Measurements from ENCODE around the gene ART5.
"Not testable (repeated sequence)": the region's sequence is repeated elsewhere in the genome, so short reads cannot be mapped to it uniquely, and the experiment has no call there.

The ART5 gene

DNA sequence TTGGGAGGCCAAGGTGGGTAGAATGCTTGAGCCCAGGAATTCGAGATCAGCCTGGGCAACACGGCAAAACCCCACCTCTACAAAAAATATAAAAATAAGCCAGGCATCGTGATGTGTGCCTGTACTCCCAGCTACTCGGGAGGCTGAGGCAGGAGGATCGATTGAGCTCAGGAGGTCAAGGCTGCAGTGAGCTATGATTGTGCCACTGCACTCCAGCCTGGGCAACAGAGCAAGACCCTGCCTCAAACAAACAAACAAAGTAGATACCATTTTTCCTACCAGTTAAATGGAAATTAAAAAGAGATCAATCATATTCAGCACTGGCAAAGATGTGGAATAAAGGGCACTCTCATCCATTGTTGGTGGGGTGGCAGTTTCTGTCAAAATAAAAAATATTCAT lies 15.5 kb upstream of the ART5 start:
- DNase-seq: not testable (repeated sequence)

DNA sequence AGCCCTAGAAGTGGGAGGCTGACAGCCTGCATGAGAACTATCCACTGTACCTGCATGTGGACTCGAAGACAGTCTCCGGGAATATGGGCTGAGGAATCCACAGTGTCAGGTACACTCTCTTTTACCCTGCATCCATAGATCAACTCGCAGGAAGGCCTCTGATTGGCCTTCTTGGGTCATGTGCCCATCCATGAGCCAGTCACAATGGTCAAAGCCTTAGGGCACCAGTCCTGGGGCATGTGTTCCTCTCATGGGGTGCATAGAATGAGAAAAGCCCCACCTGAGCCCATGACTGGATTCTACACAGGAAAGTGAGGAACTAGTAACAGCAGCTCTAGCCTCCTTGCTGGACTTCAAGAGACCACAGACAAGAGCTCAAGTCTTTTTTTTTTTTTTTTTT lies 13.8 kb upstream of the ART5 start:
- no peak for DNase-seq

DNA sequence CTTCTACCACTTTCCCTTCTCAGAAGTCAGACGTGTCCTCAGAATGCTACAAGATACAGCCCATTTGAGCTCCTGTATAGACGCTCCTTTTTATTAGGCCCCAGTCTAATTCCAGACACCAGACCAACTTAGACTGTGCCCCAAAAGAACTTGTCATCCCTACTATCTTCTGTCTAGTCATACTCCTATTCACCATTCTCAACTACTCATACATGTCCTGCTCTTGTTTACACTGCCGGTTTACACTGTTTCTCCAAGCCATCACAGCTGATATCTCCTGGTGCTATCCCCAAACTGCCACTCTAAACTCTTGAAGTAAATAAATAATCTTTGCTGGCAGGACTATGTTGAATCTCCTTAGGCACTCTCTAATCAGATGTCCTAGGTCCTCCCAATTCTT lies 10.7 kb upstream of the ART5 start:
- not testable (repeated sequence) for DNase-seq

DNA sequence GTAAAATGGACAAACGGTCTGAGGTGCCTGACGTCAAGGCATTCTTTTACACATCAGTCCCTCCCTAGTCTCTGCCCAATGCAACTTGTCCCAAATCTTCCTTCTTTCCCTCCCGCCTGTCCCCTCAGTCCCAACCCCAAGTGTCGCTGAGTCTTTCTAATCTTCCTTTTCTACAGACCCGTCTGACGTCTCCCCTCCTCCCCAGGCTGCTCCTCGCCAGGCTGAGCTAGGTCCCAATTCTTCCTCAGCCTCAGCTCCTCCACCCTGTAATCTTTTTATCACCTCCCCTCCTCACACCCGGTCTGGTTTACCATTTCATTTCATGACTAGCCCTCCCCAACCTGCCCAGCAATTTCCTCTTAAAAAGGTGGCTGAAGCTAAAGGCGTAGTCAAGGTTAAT lies 7.6 kb upstream of the ART5 start:
- not testable (repeated sequence) for DNase-seq

DNA sequence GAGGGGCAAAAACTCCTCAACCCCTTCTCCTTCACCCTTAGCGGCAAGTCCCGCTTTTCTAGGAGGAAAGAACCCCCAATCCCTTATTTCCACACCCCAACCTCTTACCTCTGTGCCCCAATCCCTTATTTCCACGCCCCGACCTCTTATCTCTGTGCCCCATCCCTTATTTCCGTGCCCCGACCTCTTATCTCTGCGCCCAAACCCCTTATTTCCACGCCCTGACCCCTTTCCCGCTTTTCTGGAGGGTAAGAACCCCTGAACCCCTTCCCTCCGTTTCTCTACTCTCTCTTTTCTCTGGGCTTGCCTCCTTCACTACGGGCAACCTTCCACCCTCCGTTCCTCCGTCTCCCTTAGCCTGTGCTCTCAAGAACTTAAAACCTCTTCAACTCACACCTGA lies 7.1 kb upstream of the ART5 start:
- DNase-seq: not testable (repeated sequence)

DNA sequence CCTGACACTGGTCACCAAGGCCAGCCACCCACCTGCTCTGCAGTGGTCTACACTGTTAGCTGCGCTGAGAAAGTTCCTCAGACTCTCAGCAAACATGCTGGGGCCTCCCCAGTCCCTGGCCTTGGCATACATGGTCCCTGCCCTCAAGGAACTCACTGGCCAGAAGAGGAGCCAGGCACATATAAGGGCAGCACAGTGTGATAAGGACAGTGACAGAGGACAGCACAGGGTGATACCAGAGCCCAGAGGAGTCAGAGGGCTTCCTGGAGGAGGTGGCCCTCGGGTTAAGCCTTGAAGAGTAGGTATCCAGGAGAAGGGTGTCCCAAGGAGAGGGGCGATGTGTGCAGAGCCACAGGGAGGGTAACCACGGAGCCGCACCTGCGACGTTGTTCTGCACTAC lies 3.8 kb upstream of the ART5 start:
- DNase-seq: no peak

DNA sequence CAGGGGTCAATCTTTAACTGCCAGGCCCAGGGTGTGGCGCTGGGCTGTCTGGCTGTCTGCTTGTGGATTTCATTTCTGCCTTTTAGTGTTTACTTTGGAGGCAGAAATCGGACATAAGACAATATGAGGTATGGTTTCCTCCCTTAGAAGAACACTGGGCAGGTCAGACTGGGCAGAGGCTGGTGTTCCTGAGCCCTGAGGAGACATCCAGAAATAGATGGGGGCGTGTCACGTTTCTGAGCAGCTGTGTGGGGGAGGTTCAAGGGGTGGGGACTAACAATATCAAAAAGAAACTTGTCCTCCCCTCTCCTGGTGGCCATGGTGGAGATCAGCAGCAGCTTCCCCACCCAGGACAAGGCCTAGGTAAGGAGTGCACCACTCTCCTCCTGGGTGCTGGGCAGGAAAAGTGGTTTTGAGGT lies 3.0 kb upstream of the ART5 start, which contains the start of gene ART1:
TSS of gene ART1 (plus strand) at position 312 of the 419 bp plus-strand sequence. CDS start 14,086 bp downstream, outside the sequence.
- DNase-seq: no peak

DNA sequence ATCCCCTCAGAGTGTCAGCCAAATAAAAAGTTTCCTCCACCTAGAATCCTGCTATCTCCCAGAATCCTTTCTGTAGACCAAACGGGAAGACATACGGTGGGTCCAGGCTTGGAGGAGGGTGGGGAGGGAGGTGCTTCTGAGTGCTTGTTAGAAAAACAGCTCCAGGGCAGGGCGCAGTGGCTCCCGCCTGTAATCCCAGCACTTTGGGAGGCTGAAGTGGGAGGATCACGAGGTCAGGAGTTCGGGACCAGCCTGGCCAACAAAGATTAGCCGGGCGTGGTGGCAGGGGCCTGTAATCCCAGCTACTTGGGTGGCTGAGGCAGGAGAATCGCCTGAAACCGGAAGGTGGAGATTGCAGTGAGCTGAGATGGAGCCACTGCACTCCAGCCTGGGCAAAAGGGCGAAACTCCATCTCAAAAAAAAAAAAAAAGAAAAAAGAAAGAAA lies 1.3 kb upstream of the ART5 start:
- DNase-seq: not testable (repeated sequence)

DNA sequence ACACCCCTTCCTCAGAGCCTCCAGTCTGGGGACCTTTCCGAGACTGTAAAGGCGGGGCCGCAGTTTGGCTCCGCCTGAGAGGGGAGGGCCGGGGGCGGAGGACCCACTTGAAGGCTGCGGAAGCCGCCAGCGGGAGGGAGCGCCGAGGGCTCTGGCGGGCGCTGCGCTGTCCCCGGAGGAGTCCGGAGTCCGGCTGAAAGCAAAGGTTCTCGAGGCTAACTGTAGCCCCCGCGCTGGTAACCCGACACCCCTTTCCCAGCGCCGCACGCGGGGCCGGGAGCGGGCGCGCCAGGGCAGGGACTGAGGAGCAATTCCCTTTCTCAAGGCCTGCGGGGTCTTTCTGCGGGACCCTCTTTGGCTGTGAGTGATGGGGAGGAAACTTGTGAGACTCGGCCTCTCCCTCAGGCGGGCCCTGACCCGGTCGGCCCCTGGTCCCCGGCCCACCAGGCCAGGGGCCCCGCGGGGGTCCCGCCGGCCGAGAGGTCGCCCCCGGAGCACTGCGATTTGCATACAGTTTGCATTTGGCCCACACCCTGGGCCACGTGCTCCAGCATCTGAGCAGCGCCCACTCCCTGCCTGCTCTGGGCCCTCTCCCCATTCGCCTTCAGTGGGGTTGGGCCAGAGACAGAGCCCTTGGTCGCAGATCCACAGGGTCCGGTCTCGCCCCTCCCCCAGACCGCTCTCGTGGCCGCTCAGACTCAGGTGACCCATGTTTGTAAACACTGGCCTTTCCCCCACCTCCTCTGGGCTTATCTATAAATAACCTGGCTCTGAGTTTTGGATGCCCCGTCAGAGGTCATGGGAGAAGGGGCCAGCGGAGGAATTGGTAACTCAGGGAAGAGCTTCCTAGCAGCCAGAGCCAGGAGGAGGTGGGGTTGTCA lies 519 bp upstream of the ART5 start:
- DNase-seq: peak; percentile 53

DNA sequence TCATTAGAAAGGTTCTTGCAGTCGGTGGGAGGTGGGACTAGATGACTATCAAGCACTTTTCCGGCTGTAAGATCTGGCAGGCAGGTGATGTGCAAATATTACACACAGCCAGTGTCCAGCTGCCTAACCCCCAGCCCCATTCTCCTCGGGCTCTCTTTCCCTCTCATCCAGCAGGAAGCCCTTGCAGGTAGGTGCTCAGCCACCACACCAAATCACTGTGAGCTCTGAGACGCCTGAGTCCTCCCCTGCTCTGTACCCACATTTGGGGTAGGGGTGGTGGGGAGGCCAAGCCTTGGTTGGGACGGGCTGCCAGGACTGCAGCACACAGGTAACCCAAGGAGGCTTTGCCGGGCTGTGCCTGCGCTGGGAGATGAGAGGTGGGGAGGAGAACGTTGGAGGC lies 601 bp downstream of the ART5 start:
- no peak for DNase-seq

DNA sequence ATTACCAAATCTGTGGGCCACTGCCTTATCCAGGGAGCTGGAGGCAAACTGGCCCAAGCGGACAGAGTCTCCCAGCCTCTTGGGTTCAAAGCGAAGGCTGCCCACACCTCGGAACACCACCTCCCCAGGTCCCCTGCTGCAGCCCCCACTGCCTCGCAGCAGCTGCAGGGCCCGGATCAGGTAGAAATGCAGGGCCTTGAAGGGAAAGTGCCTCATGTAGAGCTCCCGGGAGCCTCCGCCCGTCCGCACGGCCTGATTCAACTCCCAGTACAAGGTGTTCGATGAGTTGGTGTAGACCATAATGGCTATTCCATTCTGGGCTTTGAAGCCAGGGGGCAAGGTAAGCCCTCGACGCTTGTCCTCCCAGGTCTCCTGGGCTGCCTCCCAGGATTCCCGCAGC lies 2.0 kb downstream of the ART5 start:
- DNase-seq: no peak

DNA sequence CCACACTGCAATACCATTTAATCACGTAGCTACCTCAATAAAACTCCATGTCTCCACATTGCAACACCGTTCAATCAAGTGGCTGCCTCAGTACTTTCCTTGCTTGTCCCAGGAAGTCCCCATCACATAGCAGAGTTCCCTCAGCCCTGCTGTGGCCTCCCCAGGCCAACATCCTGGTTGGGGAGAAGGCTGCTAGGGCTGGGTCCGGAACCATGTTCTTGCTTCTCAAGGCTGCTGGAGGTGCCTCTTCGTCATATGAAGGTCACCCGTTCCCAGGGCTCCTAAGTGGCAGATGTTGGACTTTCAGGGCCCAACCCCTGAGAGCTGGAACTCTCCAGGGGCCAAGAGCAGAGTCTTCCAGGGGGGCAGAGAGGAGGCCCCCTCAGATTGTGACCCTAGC lies 3.3 kb downstream of the ART5 start:
- DNase-seq: no peak

DNA sequence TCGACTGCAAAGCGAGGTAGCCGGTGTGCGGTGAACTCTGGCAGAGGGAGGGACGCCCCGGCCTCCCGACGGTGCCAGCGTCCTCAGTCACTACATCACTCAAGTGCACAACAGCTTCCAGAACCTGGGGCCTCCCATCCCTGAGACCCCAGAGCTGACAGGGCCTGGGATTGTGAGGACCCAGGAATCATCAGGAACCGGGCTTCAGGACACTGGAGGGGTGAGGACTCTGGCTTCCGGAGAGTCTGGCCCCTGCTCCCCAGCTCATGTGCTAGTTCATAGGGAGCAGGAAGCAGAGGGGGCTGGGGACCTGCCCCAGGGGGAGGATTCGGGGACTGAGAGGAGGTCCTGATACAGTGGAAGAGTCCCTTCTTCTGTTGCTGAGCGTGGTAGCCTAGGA lies 4.6 kb downstream of the ART5 start:
- DNase-seq: no peak

DNA sequence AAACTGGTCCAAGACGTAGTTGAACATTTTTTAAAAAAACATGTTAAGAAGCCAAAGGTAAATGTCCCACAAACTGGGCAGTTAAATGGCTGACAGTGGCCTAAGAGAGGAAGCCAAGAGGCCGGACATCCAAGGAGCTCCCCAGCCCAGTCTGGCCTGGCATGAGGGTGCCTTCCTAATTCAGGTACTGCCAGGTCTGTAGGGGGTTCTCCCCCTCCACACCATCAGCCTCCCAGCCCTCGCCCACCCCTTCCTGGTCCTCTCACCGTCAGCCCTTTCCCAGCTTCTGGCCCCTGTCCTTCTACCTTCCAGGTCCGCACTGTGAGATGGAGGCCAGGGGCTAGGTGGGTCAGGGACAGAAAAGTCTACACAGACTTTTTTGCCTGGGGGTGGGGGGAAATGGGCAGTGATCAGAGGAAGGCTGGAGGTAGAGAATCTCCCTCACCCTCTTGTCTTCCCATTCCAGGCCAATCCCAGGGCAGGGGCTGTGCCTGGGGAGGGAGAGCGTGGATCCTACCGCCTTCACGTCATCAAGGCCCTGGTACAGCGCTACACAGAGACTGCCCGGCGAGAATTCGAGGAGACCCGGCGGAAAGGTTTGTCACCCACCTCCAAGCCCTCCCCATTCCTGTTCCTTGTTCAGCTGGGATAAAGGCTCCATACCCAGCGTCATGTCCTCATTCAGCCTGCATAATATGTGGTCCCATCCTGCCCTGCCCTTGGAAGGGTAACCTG lies 6.0 kb downstream of the ART5 start:
- no peak for DNase-seq

DNA sequence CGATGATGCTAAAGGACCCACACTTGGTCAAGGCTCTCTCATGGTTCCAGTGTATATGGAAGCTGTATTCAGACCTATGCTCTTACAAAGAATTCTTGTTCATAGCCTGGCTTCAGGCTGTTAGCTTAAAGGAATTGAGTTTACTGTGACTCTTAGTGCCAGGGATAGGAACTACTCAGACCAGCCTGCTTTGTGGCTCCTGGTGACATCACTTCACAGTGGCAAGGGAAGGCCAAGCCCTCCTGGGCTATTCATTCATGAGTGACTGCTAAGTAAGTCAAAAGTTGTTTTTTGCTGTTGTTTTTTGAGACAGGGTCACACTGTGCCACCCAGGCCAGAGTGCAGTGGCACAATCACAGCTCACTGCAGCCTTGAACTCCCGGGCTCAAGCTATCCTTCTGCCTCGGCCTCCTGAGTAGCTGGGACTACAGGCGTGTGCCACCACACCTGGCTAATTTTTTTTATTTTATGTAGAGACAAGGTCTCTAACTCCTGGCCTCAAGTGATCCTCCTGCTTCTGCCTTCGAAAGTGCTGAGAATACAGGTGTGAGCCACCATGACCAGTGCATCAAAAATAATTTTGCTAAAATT lies 9.6 kb downstream of the ART5 start:
- DNase-seq: no peak

DNA sequence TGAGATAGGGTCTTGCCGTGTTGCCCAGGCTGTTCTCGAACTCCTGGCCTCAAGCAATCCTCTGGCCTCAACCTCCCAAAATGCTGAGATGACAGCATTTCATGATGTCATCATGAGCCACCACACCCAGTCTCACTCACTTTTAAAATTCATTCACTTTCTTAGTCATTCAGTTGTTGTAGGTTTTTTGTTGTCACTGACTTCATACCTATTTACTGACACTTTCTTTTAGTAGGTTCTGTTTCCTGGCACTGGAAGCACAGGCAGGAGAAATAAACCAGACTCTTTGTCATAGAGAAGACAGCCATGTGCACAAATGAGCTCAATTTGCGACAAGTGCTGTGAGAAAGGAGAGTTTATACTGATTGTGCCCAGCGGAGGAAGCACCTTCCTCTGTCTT lies 10.5 kb downstream of the ART5 start:
- no peak for DNase-seq

DNA sequence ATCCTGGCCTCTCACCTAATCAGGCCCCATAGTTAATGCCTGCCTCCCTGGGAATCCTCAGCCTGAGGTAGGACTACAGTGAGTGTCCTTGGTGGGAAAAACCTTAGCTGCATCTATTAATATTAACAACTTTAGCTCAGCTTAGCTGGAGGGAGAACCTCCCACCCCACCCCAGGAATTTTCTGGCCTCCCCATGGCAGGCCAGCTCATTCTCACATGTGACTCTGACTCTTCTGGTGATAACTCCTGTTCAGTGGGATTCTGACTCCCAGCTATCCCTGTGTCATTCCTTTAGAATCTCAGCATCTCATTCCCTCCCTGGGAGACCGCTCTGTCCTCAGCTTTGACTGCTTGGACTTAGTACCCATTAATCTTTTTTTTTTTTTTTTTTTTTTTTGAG lies 14.5 kb downstream of the ART5 start:
- DNase-seq: no peak

DNA sequence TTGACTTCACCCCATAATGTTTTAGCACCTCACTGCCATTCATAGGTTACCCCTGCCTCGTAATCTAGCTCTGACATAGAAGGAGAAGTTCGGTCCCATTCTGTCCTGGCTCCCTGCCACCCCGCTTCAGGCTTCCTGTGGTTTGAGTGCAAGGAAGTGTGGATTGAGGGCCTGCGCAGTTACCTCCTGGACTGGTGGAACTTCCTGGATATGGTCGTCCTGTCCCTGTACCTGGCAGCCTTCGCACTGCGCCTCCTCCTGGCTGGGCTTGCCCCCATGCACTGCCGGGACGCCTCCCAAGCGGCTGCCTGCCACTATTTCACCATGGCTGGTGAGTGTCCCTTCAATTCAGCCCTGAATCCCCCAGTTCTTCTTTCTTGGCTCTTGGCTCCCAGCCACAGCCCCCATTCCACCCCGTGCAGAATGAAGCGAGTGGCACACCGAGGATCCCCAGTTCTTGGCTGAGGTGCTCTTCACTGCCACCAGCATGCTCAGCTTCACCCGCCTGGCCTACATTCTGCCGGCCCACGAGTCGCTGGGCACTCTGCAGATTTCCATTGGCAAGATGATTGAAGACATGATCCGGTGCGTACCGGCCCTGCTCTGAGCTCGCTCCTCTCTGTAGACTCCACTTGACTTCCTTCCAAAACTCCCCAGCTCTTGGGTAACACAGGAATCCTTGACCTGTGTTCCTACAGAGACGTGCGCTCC lies 15.4 kb downstream of the ART5 start:
- no peak for DNase-seq

DNA sequence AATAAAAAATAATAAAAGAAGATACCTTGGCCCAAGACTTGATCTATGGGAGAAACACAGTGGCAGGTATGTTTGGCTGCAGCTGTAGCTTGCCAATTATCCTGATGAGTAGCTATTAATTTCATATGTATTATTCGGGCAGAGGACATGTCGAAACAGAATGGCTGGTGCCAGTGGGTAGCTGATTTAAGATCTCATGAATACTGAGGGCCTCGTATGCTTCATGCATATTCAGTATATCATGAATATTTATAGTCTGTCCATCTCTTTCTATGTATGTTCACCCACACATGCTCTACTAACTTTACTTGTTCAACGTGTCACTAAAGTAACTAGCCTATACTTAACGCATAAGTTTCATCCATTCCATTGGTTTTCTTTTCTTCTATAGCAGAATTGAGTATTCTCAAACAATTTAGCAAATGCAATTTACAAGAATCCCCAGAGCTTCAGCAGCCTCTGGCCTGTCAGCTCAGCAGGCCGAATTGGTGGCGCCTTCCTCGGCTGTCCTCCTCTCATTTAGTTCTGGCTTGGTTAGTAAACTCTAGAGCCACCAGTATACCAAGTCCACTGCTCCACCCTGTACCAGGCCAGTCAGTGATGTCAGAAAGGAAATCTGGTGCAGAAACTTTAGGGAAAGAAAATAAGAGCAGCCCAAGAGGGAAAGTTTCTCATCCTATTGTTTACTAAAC lies 17.9 kb downstream of the ART5 start:
- DNase-seq: no peak

DNA sequence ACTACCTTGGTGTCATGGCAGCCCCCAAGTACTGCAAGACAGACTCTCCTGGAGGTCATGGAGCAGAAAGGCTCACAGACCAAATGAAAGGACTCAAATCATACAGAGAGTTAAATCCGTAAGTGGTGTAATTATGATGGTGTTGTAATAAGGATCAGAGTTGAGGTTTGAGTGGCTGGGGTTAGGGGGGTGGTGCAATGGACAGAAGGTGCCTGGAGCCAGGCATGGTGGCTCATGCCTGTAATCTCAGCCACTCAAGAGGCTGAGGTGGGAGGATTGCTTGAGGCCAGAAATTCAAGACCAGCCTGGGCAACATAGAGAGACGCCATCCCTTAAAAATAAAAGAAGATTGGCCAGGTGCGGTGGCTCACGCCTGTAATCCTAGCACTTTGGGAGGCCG lies 18.7 kb downstream of the ART5 start:
- no peak for DNase-seq

DNA sequence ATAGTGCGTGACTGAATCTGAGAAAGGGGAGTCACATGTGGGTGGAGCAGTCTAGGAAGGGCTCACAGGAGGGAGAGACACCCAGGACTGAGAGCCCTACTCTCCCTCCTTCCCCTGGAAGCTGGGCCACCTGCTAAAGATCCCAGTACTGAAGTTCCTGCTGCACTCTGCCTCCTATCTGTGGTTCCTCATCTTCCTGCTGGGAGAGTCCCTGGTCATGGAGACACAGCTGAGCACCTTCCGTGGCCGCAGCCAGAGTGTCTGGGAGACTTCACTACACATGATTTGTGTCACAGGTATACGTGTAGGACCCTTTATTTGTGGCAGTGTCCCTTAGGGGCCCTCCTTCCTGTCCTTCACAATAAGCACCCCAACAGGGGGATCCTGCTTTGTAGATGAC lies 19.3 kb downstream of the ART5 start:
- no peak for DNase-seq

DNA sequence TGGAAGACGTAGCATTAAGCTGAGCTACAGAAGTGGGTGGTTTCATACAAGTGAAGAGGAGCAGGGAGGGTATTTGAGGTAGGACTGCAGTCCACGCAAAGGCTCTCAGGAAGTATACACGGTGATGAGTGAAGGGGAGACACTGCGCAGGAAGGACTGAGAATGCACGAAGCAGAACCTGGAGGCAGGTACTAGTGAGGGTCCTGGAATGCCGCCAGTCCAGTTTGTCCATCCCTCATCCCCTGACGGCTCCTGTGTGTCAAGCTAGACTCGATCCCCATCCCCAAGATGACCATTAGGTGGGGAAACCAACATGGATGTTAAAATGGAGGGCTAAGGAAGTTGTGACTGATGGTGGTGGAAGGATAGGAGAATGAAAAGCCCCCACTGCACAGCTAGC lies 23.8 kb downstream of the ART5 start:
- no peak for DNase-seq

Measured in activated T-cell treated with anti-CD3 and anti-CD28 coated beads for 4 hours (primary cell).